Hepatocyte (in vitro differentiated cells): ENCODE measurements around the gene LAMC2. TPM values are rescaled to one million over a fixed set of nuclear protein-coding genes. Genes with fewer than 3 reads are reported as not detected.
A peak's percentile ranks its signal among the peaks of the same experiment; 100 is the strongest.

Source experiments
- DNase-seq: peaks from one replicate; pipeline ENCODE4 v3.0.0-alpha.2; 2016; ENCODE audit warnings: low spot score
- H2AFZ ChIP-seq: fragments of 200-600 bp; sonication (generic); 2 replicates; pipeline ENCODE4 v1.6.0; 2016; ENCODE audit warnings: antibody characterized with exemption, mild to moderate bottlenecking
- H3K27ac ChIP-seq: fragments of 200-600 bp; sonication (generic); 2 replicates; pipeline ENCODE4 v1.5.1; 2016; ENCODE audit warnings: mild to moderate bottlenecking
- H3K27me3 ChIP-seq: fragments of 200-600 bp; sonication (generic); 2 replicates; pipeline ENCODE4 v1.6.1; 2016
- H3K36me3 ChIP-seq: fragments of 200-600 bp; sonication (generic); replicated peaks from 2 replicates; pipeline ENCODE4 v1.5.1; 2016; ENCODE audit warnings: low read depth; ENCODE audit not compliant: insufficient read depth
- H3K4me1 ChIP-seq: fragments of 200-600 bp; sonication (generic); 2 replicates; pipeline ENCODE4 v1.5.1; 2016; ENCODE audit warnings: mild to moderate bottlenecking, moderate library complexity; ENCODE audit not compliant: insufficient read depth
- H3K4me2 ChIP-seq: fragments of 200-600 bp; sonication (generic); 2 replicates; pipeline ENCODE4 v1.6.0; 2016
- H3K4me3 ChIP-seq: fragments of 200-600 bp; sonication (generic); 2 replicates; pipeline ENCODE4 v1.5.1; 2016; ENCODE audit warnings: mild to moderate bottlenecking
- H3K79me2 ChIP-seq: fragments of 200-600 bp; sonication (generic); 2 replicates; pipeline ENCODE4 v1.6.0; 2017; ENCODE audit warnings: mild to moderate bottlenecking
- H3K9me2 ChIP-seq: fragments of 200-600 bp; sonication (generic); replicated peaks from 2 replicates; pipeline ENCODE4 v1.6.0; 2017; ENCODE audit warnings: mild to moderate bottlenecking; ENCODE audit not compliant: insufficient read depth
- H3K9me3 ChIP-seq: fragments of 200-600 bp; sonication (generic); 2 replicates; pipeline ENCODE4 v1.5.1; 2016; ENCODE audit warnings: low read depth, mild to moderate bottlenecking
- H4K20me1 ChIP-seq: fragments of 200-600 bp; sonication (generic); 2 replicates; pipeline ENCODE4 v1.6.0; 2016; ENCODE audit warnings: mild to moderate bottlenecking; ENCODE audit not compliant: insufficient read depth, poor library complexity, severe bottlenecking
- EZH2 ChIP-seq: fragments of 200-600 bp; sonication (generic); IDR thresholded peaks from 2 replicates; pipeline ENCODE4 v1.6.1; 2016; ENCODE audit warnings: antibody characterized with exemption, mild to moderate bottlenecking, borderline replicate concordance
- EZH2phosphoT487 ChIP-seq: fragments of 200-600 bp; sonication (generic); IDR thresholded peaks from one replicate; pipeline ENCODE4 v1.6.1; 2018; ENCODE audit warnings: antibody characterized with exemption, mild to moderate bottlenecking, low read depth, moderate library complexity; ENCODE audit not compliant: unreplicated experiment, severe bottlenecking
- WGBS: methylation state at CpG from one replicate; pipeline ENCODE4 v1.1.6; 2016; ENCODE audit warnings: low lambda C conversion rate; ENCODE audit errors: missing lambda C conversion rate; 5-methylcytosine and 5-hydroxymethylcytosine counted together
- polyA plus RNA-seq: library from polyadenylated mRNA; unstranded; fragments of >200 nt; fragmentation: Nextera tagmentation; extraction: Ambion mirVana; gene quantifications from 2 replicates; pipeline ENCODE4 v1.2.1, GENCODE V29; 2016
- total RNA-seq: library from RNA; depleted of rRNA; stranded (reverse); fragments of >200 nt; gene quantifications from 2 replicates; pipeline ENCODE4 v1.2.3, GENCODE V29; 2014
- TF ChIP-seq, protein P1 (sequence below): fragments of 200-600 bp; sonication (generic); IDR thresholded peaks from 2 replicates; pipeline ENCODE4 v1.5.1; 2016; ENCODE audit warnings: antibody characterized with exemption, mild to moderate bottlenecking; ENCODE audit not compliant: poor library complexity

LAMC2 gene
- 73.5 and 76.3 TPM in 2 replicates for total RNA-seq
- 32.9 and 45.3 TPM in 2 replicates for polyA plus RNA-seq

DNA sequence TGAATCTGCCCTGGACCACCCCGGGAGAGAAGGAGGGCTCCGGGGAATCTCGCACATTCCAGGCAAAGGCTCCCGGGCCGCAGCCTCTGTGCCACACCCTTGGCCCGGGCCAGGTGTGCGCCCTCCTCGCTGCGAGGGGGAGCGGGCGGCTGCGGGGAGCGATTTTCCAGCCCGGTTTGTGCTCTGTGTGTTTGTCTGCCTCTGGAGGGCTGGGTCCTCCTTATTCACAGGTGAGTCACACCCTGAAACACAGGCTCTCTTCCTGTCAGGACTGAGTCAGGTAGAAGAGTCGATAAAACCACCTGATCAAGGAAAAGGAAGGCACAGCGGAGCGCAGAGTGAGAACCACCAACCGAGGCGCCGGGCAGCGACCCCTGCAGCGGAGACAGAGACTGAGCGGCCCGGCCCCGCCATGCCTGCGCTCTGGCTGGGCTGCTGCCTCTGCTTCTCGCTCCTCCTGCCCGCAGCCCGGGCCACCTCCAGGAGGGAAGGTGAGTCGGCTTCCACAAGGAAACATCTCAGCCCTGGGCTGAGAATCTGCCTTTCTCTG is at the start of gene LAMC2:
Gene LAMC2, plus strand, starts transcription at position 324 of the 550 bp plus-strand sequence. Its CDS starts 89 bp downstream, at position 413.
- DNase-seq: peak; percentile 93
- peak within 1 kb of the TSS; percentile 70 for H2AFZ ChIP-seq
- WGBS: 4% methylated on average over 30 of the region's 30 CpGs
- no peaks in the 10 kb centered on the region for H3K36me3 ChIP-seq
- peaks cover 8% of the 10 kb centered on the region for H3K79me2 ChIP-seq
- no peaks in the 10 kb centered on the region for H3K9me2 ChIP-seq
- H3K27me3 ChIP-seq: no peaks in the 10 kb centered on the region
- H3K4me3 ChIP-seq: peak within 1 kb of the TSS; percentile 22
- TF ChIP-seq, protein P1, sequence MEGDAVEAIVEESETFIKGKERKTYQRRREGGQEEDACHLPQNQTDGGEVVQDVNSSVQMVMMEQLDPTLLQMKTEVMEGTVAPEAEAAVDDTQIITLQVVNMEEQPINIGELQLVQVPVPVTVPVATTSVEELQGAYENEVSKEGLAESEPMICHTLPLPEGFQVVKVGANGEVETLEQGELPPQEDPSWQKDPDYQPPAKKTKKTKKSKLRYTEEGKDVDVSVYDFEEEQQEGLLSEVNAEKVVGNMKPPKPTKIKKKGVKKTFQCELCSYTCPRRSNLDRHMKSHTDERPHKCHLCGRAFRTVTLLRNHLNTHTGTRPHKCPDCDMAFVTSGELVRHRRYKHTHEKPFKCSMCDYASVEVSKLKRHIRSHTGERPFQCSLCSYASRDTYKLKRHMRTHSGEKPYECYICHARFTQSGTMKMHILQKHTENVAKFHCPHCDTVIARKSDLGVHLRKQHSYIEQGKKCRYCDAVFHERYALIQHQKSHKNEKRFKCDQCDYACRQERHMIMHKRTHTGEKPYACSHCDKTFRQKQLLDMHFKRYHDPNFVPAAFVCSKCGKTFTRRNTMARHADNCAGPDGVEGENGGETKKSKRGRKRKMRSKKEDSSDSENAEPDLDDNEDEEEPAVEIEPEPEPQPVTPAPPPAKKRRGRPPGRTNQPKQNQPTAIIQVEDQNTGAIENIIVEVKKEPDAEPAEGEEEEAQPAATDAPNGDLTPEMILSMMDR: peak; percentile 57
- no peak for TF ChIP-seq EZH2phosphoT487
- H3K27ac ChIP-seq: peak within 1 kb of the TSS; percentile 95
- peak within 1 kb of the TSS; percentile 81 for H3K4me2 ChIP-seq
- H3K4me1 ChIP-seq: peaks cover 4% of the 10 kb centered on the region
- H4K20me1 ChIP-seq: no peaks in the 10 kb centered on the region
- H3K9me3 ChIP-seq: no peaks in the 10 kb centered on the region

GRCh38 chr1:183137782-183138181 is 48.3 kb upstream of the LAMC2 start:
- TF ChIP-seq EZH2phosphoT487 (no peak), EZH2 (no peak)
- TF ChIP-seq, protein P1: no peak
- no peak overlapping the region for H3K4me2 ChIP-seq
- no peaks in the 10 kb centered on the region for H3K79me2 ChIP-seq
- H3K27me3 ChIP-seq: no peaks in the 10 kb centered on the region
- H3K4me3 ChIP-seq: no peak overlapping the region
- H2AFZ ChIP-seq: no peak overlapping the region
- H4K20me1 ChIP-seq: no peaks in the 10 kb centered on the region
- no peaks in the 10 kb centered on the region for H3K9me3 ChIP-seq
- peaks cover 4% of the 10 kb centered on the region for H3K36me3 ChIP-seq
- H3K4me1 ChIP-seq: peaks cover 14% of the 10 kb centered on the region
- peak overlapping the region; percentile 76 for H3K27ac ChIP-seq
- no peak for DNase-seq
- H3K9me2 ChIP-seq: no peaks in the 10 kb centered on the region
- WGBS: 78% methylated on average over 3 of the region's 3 CpGs

- peak overlapping the region; percentile 76 for H3K27ac ChIP-seq
These were observed 47.8 kb upstream of the LAMC2 start for GRCh38 chr1:183138301-183138700.

More at GRCh38 chr1:183138301-183138700, 47.8 kb upstream of the LAMC2 start:
- DNase-seq: no peak
- no peaks in the 10 kb centered on the region for H3K9me3 ChIP-seq
- no peaks in the 10 kb centered on the region for H3K27me3 ChIP-seq
- H2AFZ ChIP-seq: no peak overlapping the region
- no peaks in the 10 kb centered on the region for H3K9me2 ChIP-seq
- TF ChIP-seq EZH2phosphoT487 (no peak), EZH2 (no peak)
- TF ChIP-seq, protein P1: no peak
- H4K20me1 ChIP-seq: no peaks in the 10 kb centered on the region
- H3K79me2 ChIP-seq: no peaks in the 10 kb centered on the region
- H3K36me3 ChIP-seq: peaks cover 4% of the 10 kb centered on the region
- H3K4me3 ChIP-seq: no peak overlapping the region
- 91% methylated on average over 4 of the region's 4 CpGs for WGBS
- no peak overlapping the region for H3K4me2 ChIP-seq
- peaks cover 14% of the 10 kb centered on the region for H3K4me1 ChIP-seq
